GM12875 (cell line): ENCODE measurements around the gene CCDC61.

Experiments used
- H3K4me3 ChIP-seq: one replicate; pipeline ENCODE4 v1.5.1; 2011; ENCODE audit warnings: low read depth, low read length, control low read depth
- CTCF ChIP-seq: IDR thresholded peaks from 2 replicates; pipeline ENCODE4 v1.5.1; 2011; ENCODE audit warnings: low read depth, mild to moderate bottlenecking, control low read depth, inconsistent platforms, low read length, moderate library complexity, borderline replicate concordance; ENCODE audit not compliant: insufficient read depth

Gene CCDC61

GRCh38 chr19:46015687-46016425, 20.6 kb downstream of the CCDC61 start:
- TF ChIP-seq CTCF, result no peak
- no peak overlapping the region for H3K4me3 ChIP-seq

- TF ChIP-seq CTCF, result peak; percentile 84
- peak overlapping the region; percentile 40 for H3K4me3 ChIP-seq
Measured at GRCh38 chr19:46016426-46017094, 21.3 kb downstream of the CCDC61 start.

- no peak for TF ChIP-seq CTCF
- H3K4me3 ChIP-seq, result no peak overlapping the region
Measured at GRCh38 chr19:46017095-46017429, 21.8 kb downstream of the CCDC61 start.

GRCh38 chr19:46017874-46018675, 22.8 kb downstream of the CCDC61 start:
- H3K4me3 ChIP-seq, result no peak overlapping the region
- no peak for TF ChIP-seq CTCF

- no peak overlapping the region for H3K4me3 ChIP-seq
- no peak for TF ChIP-seq CTCF
Measured at GRCh38 chr19:46018729-46019251, 23.5 kb downstream of the CCDC61 start.

- TF ChIP-seq CTCF, result no peak
- H3K4me3 ChIP-seq, result no peak overlapping the region
Measured at GRCh38 chr19:46019270-46019669, 24.0 kb downstream of the CCDC61 start.
